Measurements from ENCODE around the gene TMEM170A. TPM values are rescaled to one million over a fixed set of nuclear protein-coding genes. Genes with fewer than 3 reads are reported as not detected.

Gene TMEM170A
- polyA plus RNA-seq, 1 donor, result 43.0 TPM

- Histone ChIP-seq H3K4me1 (ENCODE audit: control insufficient read depth, insufficient read depth, low read length) (peaks cover 19% of the 10 kb centered on the region), H3K9me3 (ENCODE audit: control insufficient read depth, low read depth, low read length) (peaks cover 4% of the 10 kb centered on the region), H3K4me3 (ENCODE audit: low read length) (no peak overlapping the region), H3K27ac (ENCODE audit: low read length) (no peak overlapping the region), H3K27me3 (ENCODE audit: control insufficient read depth, insufficient read depth, low read length) (no peaks in the 10 kb centered on the region), H3K36me3 (ENCODE audit: control insufficient read depth, insufficient read depth, low read length) (no peaks in the 10 kb centered on the region)
- DNase-seq, result no peak
- WGBS (ENCODE audit: insufficient coverage, low lambda C conversion rate), result no CpG with 5 or more reads among the region's 14 CpGs
Observed at GRCh38 chr16:75482434-75483205, 18.1 kb upstream of the TMEM170A start.

DNA sequence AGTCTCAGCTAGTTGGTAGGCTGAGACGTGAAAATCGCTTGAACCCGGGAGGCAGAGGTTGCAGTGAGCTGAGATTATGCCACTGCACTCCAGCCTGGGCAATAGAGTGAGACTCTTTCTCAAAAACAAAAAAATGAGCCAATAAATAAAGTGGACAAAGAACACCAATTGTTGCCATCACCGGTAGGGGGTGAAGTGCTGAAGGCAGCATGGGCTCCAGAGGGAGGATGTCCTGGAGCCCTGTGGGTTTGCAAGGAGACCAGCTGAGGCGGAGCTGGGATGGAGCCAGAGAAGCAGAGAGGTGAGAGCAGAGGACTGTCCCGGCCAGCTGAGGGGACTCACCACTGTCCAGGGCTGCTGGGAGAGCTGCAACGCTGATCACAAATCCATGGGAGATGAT lies 17.0 kb upstream of the TMEM170A start:
- H3K4me3 ChIP-seq (ENCODE audit: low read length), result no peak overlapping the region
- H3K27ac ChIP-seq (ENCODE audit: low read length), result no peak overlapping the region
- peaks cover 4% of the 10 kb centered on the region for H3K9me3 ChIP-seq (ENCODE audit: control insufficient read depth, low read depth, low read length)
- no peaks in the 10 kb centered on the region for H3K36me3 ChIP-seq (ENCODE audit: control insufficient read depth, insufficient read depth, low read length)
- peaks cover 9% of the 10 kb centered on the region for H3K4me1 ChIP-seq (ENCODE audit: control insufficient read depth, insufficient read depth, low read length)
- 80% methylated on average over 1 of the region's 7 CpGs for WGBS (ENCODE audit: insufficient coverage, low lambda C conversion rate)
- DNase-seq, result no peak
- no peaks in the 10 kb centered on the region for H3K27me3 ChIP-seq (ENCODE audit: control insufficient read depth, insufficient read depth, low read length)

DNA sequence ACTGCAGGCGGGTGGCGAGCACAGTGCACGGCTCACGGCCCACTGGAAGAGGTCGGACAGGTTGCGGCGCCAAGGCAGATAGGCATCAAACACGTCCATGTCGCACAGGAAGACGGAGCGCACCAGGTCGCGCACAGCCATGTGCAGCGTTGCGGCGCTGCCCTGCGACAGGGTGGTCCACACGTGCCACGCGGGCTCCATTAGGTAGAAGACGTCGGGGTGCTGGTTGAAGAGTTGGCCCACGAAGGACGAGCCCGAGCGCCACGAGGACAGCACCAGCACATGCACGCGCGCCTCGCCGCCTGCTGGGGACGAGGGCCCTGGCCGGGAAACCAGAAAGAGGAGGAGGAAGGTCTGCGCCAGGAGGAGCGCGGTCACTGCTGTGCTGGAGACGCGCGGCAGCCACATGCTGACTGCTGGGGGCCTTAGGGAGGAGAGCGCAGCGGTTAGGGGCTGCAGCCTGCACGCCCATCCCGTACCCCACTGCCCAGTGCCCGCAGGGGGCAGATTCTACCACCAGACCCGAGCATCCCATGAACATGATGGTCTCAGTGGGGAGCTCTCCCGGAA lies 15.0 kb upstream of the TMEM170A start:
- H3K4me3 ChIP-seq (ENCODE audit: low read length), result no peak overlapping the region
- H3K27ac ChIP-seq (ENCODE audit: low read length), result no peak overlapping the region
- DNase-seq, result no peak
- H3K9me3 ChIP-seq (ENCODE audit: control insufficient read depth, low read depth, low read length), result peaks cover 4% of the 10 kb centered on the region
- no peaks in the 10 kb centered on the region for H3K4me1 ChIP-seq (ENCODE audit: control insufficient read depth, insufficient read depth, low read length)
- no peaks in the 10 kb centered on the region for H3K36me3 ChIP-seq (ENCODE audit: control insufficient read depth, insufficient read depth, low read length)
- no CpG with 5 or more reads among the region's 47 CpGs for WGBS (ENCODE audit: insufficient coverage, low lambda C conversion rate)
- H3K27me3 ChIP-seq (ENCODE audit: control insufficient read depth, insufficient read depth, low read length), result no peaks in the 10 kb centered on the region

GRCh38 chr16:75478480-75479345 lies 14.2 kb upstream of the TMEM170A start:
- Histone ChIP-seq H3K36me3 (ENCODE audit: control insufficient read depth, insufficient read depth, low read length) (no peaks in the 10 kb centered on the region), H3K27me3 (ENCODE audit: control insufficient read depth, insufficient read depth, low read length) (no peaks in the 10 kb centered on the region), H3K9me3 (ENCODE audit: control insufficient read depth, low read depth, low read length) (peaks cover 4% of the 10 kb centered on the region), H3K27ac (ENCODE audit: low read length) (no peak overlapping the region), H3K4me1 (ENCODE audit: control insufficient read depth, insufficient read depth, low read length) (no peaks in the 10 kb centered on the region), H3K4me3 (ENCODE audit: low read length) (no peak overlapping the region)
- WGBS (ENCODE audit: insufficient coverage, low lambda C conversion rate), result no CpG with 5 or more reads among the region's 80 CpGs
- DNase-seq, result no peak

DNA sequence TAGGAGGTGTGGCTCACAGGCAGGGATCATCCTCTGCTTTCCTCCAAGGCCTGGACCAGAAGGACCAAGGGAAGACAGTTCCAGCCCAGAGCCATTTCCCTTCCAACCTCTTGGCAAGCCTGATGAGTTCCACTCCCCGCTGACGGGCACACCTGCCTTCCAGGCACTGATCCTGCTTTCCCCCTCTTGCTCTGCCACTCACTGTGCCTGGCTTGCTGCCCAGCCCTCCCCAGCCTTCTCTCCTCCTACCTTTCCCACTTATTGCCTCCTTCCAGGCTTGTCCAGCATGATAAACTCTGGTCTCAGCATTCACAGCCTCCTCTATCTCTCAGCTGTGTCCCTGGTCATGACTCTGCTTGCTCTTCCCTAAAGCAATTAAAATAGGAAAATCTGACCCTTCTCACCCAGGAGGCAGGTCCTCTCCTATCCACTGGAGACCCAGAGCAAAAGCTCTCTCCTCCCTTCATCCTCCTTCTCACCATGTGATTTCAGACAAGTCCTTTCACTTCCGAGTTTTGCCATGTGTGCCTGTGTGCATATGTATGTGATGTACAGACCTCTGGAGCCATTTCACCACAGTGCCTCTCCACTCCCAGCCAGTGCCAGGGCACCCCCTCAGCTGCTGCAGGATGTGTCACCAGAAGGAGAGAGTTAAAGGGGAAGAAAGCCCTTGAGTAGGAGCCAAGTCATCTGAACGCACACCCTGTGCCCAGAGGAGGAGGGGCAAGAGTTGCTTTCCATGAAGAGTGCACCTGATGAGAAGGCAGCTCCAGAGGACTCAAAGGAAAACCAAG lies 13.4 kb upstream of the TMEM170A start:
- H3K4me3 ChIP-seq (ENCODE audit: low read length), result no peak overlapping the region
- WGBS (ENCODE audit: insufficient coverage, low lambda C conversion rate), result no CpG with 5 or more reads among the region's 4 CpGs
- no peaks in the 10 kb centered on the region for H3K36me3 ChIP-seq (ENCODE audit: control insufficient read depth, insufficient read depth, low read length)
- no peaks in the 10 kb centered on the region for H3K27me3 ChIP-seq (ENCODE audit: control insufficient read depth, insufficient read depth, low read length)
- H3K27ac ChIP-seq (ENCODE audit: low read length), result no peak overlapping the region
- no peaks in the 10 kb centered on the region for H3K4me1 ChIP-seq (ENCODE audit: control insufficient read depth, insufficient read depth, low read length)
- H3K9me3 ChIP-seq (ENCODE audit: control insufficient read depth, low read depth, low read length), result peaks cover 4% of the 10 kb centered on the region
- no peak for DNase-seq

DNA sequence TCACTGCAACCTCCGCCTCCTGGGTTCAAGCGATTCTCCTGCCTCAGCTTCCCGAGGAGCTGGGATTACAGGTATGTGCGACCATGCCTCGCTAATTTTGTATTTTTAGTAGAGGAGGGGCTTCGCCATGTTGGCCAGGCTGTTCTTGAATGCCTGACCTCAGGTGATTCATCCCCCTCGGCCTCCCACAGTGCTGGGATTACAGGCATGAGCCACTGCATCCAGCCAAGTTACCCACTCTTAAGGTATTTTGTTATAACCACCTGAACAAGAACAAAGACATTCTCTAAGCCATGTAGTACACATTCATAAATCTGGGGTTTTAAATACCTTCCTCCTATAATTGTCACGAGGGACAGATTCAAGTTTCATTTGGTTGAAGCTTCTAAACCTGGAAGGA lies 12.3 kb upstream of the TMEM170A start:
- H3K36me3 ChIP-seq (ENCODE audit: control insufficient read depth, insufficient read depth, low read length), result no peaks in the 10 kb centered on the region
- no peak overlapping the region for H3K4me3 ChIP-seq (ENCODE audit: low read length)
- 100% methylated on average over 1 of the region's 8 CpGs for WGBS (ENCODE audit: insufficient coverage, low lambda C conversion rate)
- DNase-seq, result no peak
- no peaks in the 10 kb centered on the region for H3K4me1 ChIP-seq (ENCODE audit: control insufficient read depth, insufficient read depth, low read length)
- H3K27ac ChIP-seq (ENCODE audit: low read length), result no peak overlapping the region
- H3K27me3 ChIP-seq (ENCODE audit: control insufficient read depth, insufficient read depth, low read length), result no peaks in the 10 kb centered on the region
- H3K9me3 ChIP-seq (ENCODE audit: control insufficient read depth, low read depth, low read length), result peaks cover 4% of the 10 kb centered on the region

DNA sequence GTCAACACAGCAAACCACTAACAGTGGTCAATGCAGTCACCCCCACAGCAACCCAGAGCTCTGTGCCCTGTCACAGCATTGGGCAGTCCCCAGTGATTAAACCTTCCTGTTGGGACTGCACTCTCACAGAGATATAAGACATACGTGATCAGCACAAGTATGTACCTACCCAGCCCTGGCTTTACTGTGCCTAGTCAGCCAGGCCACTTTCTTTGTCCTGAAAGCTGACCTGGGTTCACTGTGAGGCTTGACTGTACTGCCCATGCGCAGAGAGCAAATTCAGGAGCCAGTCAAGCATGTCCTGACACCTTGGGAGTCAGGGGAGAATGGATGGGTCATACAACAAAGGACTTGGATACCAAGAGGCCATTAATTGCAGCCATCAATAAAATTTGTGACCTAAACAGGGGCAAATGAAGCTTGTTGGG lies 10.9 kb upstream of the TMEM170A start:
- Histone ChIP-seq H3K27me3 (ENCODE audit: control insufficient read depth, insufficient read depth, low read length) (no peaks in the 10 kb centered on the region), H3K36me3 (ENCODE audit: control insufficient read depth, insufficient read depth, low read length) (no peaks in the 10 kb centered on the region), H3K27ac (ENCODE audit: low read length) (no peak overlapping the region), H3K9me3 (ENCODE audit: control insufficient read depth, low read depth, low read length) (peaks cover 4% of the 10 kb centered on the region), H3K4me3 (ENCODE audit: low read length) (no peak overlapping the region), H3K4me1 (ENCODE audit: control insufficient read depth, insufficient read depth, low read length) (no peaks in the 10 kb centered on the region)
- no CpG with 5 or more reads among the region's 2 CpGs for WGBS (ENCODE audit: insufficient coverage, low lambda C conversion rate)
- no peak for DNase-seq

GRCh38 chr16:75472908-75473877 lies 8.7 kb upstream of the TMEM170A start:
- H3K36me3 ChIP-seq (ENCODE audit: control insufficient read depth, insufficient read depth, low read length), result no peaks in the 10 kb centered on the region
- no peaks in the 10 kb centered on the region for H3K4me1 ChIP-seq (ENCODE audit: control insufficient read depth, insufficient read depth, low read length)
- H3K27me3 ChIP-seq (ENCODE audit: control insufficient read depth, insufficient read depth, low read length), result no peaks in the 10 kb centered on the region
- no peak for DNase-seq
- no peaks in the 10 kb centered on the region for H3K9me3 ChIP-seq (ENCODE audit: control insufficient read depth, low read depth, low read length)
- H3K4me3 ChIP-seq (ENCODE audit: low read length), result no peak overlapping the region
- no peak overlapping the region for H3K27ac ChIP-seq (ENCODE audit: low read length)
- WGBS (ENCODE audit: insufficient coverage, low lambda C conversion rate), result 100% methylated on average over 3 of the region's 17 CpGs
